ENCODE results near the gene ASIP.

ASIP gene

GRCh38 chr20:34312544-34313217, 71.5 kb downstream of the ASIP start:
- DNase-seq = no peak

- DNase-seq = no peak
These were observed 74.0 kb downstream of the ASIP start for GRCh38 chr20:34315236-34315635.

- DNase-seq = no peak
These were observed 75.1 kb downstream of the ASIP start for GRCh38 chr20:34316196-34316814.

Measured in cortex of kidney (tissue), 1 donor.